ENCODE results near the gene OPRM1. TPM values are rescaled to one million over a fixed set of nuclear protein-coding genes. Genes with fewer than 3 reads are reported as not detected.

The OPRM1 gene
- total RNA-seq, 1 donor from 2014 or later: not detected

DNA sequence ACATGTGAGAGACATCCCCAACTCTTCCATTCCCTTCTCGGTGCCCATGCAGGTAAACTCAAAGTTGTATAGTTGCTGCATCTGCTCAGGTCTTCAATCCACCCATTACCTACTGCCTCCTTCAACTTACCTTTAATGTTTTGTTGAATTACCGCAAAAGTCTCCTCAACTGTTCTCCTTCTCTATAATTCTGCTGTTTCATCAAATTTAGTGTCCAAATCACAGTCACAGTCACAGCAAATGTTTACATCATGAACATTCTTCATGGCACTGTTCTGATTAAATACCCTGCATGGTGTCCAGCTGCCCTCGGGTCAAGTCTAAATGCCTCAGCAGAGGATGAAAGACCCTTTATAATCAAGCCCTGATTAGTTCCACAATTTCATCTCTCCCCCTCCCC lies 187.4 kb downstream of the OPRM1 start:
- Mint-ChIP-seq H3K4me1 (ENCODE audit: low read depth, unreplicated experiment) (peaks cover 3% of the 10 kb centered on the region), H3K27me3 (ENCODE audit: low read depth, unreplicated experiment) (no peaks in the 10 kb centered on the region), H3K36me3 (ENCODE audit: low read depth, unreplicated experiment) (no peaks in the 10 kb centered on the region), H3K4me3 (ENCODE audit: unreplicated experiment) (no peak overlapping the region), H3K27ac (ENCODE audit: unreplicated experiment) (no peak overlapping the region), H3K9me3 (ENCODE audit: unreplicated experiment) (no peaks in the 10 kb centered on the region)
- TF ChIP-seq, protein P1, sequence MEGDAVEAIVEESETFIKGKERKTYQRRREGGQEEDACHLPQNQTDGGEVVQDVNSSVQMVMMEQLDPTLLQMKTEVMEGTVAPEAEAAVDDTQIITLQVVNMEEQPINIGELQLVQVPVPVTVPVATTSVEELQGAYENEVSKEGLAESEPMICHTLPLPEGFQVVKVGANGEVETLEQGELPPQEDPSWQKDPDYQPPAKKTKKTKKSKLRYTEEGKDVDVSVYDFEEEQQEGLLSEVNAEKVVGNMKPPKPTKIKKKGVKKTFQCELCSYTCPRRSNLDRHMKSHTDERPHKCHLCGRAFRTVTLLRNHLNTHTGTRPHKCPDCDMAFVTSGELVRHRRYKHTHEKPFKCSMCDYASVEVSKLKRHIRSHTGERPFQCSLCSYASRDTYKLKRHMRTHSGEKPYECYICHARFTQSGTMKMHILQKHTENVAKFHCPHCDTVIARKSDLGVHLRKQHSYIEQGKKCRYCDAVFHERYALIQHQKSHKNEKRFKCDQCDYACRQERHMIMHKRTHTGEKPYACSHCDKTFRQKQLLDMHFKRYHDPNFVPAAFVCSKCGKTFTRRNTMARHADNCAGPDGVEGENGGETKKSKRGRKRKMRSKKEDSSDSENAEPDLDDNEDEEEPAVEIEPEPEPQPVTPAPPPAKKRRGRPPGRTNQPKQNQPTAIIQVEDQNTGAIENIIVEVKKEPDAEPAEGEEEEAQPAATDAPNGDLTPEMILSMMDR (IDR thresholded peaks at IDR 0.05; ENCODE audit: insufficient read depth, low read depth, low read length): no peak
- no peak for TF ChIP-seq EZH2 (IDR thresholded peaks at IDR 0.05; ENCODE audit: insufficient read depth, low read length)
- Histone ChIP-seq H3K4me3 (ENCODE audit: insufficient read depth, low read depth, low read length) (no peak overlapping the region), H3K79me2 (ENCODE audit: insufficient read depth, low read length) (no peaks in the 10 kb centered on the region), H2AFZ (ENCODE audit: low read depth, low read length) (no peak overlapping the region), H3K4me1 (ENCODE audit: insufficient read depth, low read length) (no peaks in the 10 kb centered on the region), H3K4me2 (ENCODE audit: low read length) (no peak overlapping the region), H3K27me3 (ENCODE audit: insufficient read depth, low read length) (no peaks in the 10 kb centered on the region), H3K36me3 (ENCODE audit: insufficient read depth, low read length) (no peaks in the 10 kb centered on the region), H3K9ac (ENCODE audit: low read length) (no peak overlapping the region), H3K27ac (ENCODE audit: low read depth, low read length) (no peak overlapping the region), H3K9me3 (ENCODE audit: insufficient read depth, low read depth, low read length) (no peaks in the 10 kb centered on the region), H4K20me1 (ENCODE audit: insufficient read depth, low read length) (no peaks in the 10 kb centered on the region)
- DNase-seq (ENCODE audit: low read depth) (no peak), FAIRE-seq (no peak)

DNA sequence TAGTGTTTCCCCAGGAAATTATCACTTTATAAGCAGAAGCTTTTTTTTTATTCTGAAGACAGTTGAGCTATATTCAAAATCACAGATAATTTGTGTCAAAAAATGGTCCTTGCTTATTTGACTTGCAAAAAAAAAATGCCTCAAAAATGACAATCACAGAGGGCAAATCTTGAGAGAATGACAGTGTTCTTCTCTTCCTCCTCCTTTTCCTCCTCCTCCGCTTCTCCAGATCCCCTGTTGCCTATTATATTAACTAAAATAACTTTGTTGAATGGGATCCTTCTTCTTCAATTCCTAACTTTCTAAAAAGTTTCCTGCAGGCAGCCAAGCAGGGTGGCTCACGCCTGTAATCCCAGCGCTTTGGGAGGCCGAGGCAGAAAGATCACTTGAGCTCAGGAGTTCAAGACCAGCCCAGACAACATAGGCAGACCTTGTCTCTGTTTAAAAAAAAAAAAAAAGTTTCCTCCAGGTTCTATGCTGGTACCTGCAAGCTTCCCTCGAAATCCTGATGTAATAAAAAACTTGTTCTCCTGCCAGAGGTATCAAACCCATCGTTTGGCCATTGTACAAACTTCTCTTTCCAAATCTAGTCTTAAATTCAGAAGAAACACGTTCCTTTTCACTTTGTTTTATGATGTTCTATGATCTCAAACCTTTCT lies 189.0 kb downstream of the OPRM1 start:
- Mint-ChIP-seq H3K4me3 (ENCODE audit: unreplicated experiment) (no peak overlapping the region), H3K27ac (ENCODE audit: unreplicated experiment) (no peak overlapping the region), H3K36me3 (ENCODE audit: low read depth, unreplicated experiment) (no peaks in the 10 kb centered on the region), H3K9me3 (ENCODE audit: unreplicated experiment) (no peaks in the 10 kb centered on the region), H3K27me3 (ENCODE audit: low read depth, unreplicated experiment) (no peaks in the 10 kb centered on the region), H3K4me1 (ENCODE audit: low read depth, unreplicated experiment) (no peaks in the 10 kb centered on the region)
- FAIRE-seq (no peak), DNase-seq (ENCODE audit: low read depth) (no peak)
- H3K79me2 ChIP-seq (ENCODE audit: insufficient read depth, low read length): no peaks in the 10 kb centered on the region
- no peaks in the 10 kb centered on the region for H3K9me3 ChIP-seq (ENCODE audit: insufficient read depth, low read depth, low read length)
- no peaks in the 10 kb centered on the region for H3K27me3 ChIP-seq (ENCODE audit: insufficient read depth, low read length)
- no peak overlapping the region for H3K4me2 ChIP-seq (ENCODE audit: low read length)
- H3K4me3 ChIP-seq (ENCODE audit: insufficient read depth, low read depth, low read length): no peak overlapping the region
- H3K4me1 ChIP-seq (ENCODE audit: insufficient read depth, low read length): no peaks in the 10 kb centered on the region
- no peak overlapping the region for H3K27ac ChIP-seq (ENCODE audit: low read depth, low read length)
- no peak overlapping the region for H2AFZ ChIP-seq (ENCODE audit: low read depth, low read length)
- H4K20me1 ChIP-seq (ENCODE audit: insufficient read depth, low read length): no peaks in the 10 kb centered on the region
- H3K9ac ChIP-seq (ENCODE audit: low read length): no peak overlapping the region
- H3K36me3 ChIP-seq (ENCODE audit: insufficient read depth, low read length): no peaks in the 10 kb centered on the region
- TF ChIP-seq, protein P1 (IDR thresholded peaks at IDR 0.05; ENCODE audit: insufficient read depth, low read depth, low read length): no peak
- TF ChIP-seq EZH2 (IDR thresholded peaks at IDR 0.05; ENCODE audit: insufficient read depth, low read length): no peak

DNA sequence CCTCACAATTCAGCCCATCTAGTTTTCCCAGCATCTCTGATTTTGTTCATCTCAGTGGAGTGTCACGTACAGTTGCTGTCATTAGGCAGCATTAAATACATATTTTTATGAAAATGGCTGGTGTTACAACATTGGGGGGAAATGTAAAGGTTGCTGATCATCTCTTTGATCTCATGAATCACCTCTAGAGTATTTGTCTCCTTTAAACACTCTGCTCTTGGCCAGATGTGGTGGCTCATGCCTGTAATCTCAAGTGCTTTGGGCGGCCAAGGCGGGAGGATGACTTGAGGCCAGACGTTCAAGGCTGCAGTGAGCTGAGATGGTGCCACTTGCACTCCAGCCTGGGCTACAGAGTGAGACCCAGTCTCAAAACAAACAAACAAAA lies 189.5 kb downstream of the OPRM1 start:
- Mint-ChIP-seq H3K4me3 (ENCODE audit: unreplicated experiment) (no peak overlapping the region), H3K27ac (ENCODE audit: unreplicated experiment) (no peak overlapping the region), H3K36me3 (ENCODE audit: low read depth, unreplicated experiment) (no peaks in the 10 kb centered on the region), H3K27me3 (ENCODE audit: low read depth, unreplicated experiment) (no peaks in the 10 kb centered on the region), H3K4me1 (ENCODE audit: low read depth, unreplicated experiment) (no peaks in the 10 kb centered on the region), H3K9me3 (ENCODE audit: unreplicated experiment) (no peaks in the 10 kb centered on the region)
- H2AFZ ChIP-seq (ENCODE audit: low read depth, low read length): no peak overlapping the region
- no peaks in the 10 kb centered on the region for H3K27me3 ChIP-seq (ENCODE audit: insufficient read depth, low read length)
- DNase-seq (ENCODE audit: low read depth) (no peak), FAIRE-seq (no peak)
- H3K4me3 ChIP-seq (ENCODE audit: insufficient read depth, low read depth, low read length): no peak overlapping the region
- H3K36me3 ChIP-seq (ENCODE audit: insufficient read depth, low read length): no peaks in the 10 kb centered on the region
- no peak overlapping the region for H3K4me2 ChIP-seq (ENCODE audit: low read length)
- H3K27ac ChIP-seq (ENCODE audit: low read depth, low read length): no peak overlapping the region
- H3K79me2 ChIP-seq (ENCODE audit: insufficient read depth, low read length): no peaks in the 10 kb centered on the region
- no peaks in the 10 kb centered on the region for H3K4me1 ChIP-seq (ENCODE audit: insufficient read depth, low read length)
- H4K20me1 ChIP-seq (ENCODE audit: insufficient read depth, low read length): no peaks in the 10 kb centered on the region
- H3K9me3 ChIP-seq (ENCODE audit: insufficient read depth, low read depth, low read length): no peaks in the 10 kb centered on the region
- no peak overlapping the region for H3K9ac ChIP-seq (ENCODE audit: low read length)
- TF ChIP-seq, protein P1 (IDR thresholded peaks at IDR 0.05; ENCODE audit: insufficient read depth, low read depth, low read length): no peak
- TF ChIP-seq EZH2 (IDR thresholded peaks at IDR 0.05; ENCODE audit: insufficient read depth, low read length): no peak
